Ascending aorta (tissue), 2 donors: Measurements from ENCODE around the gene PPIP5K2. TPM values are rescaled to one million over a fixed set of nuclear protein-coding genes. Genes with fewer than 3 reads are reported as not detected.

Experiments
- DNase-seq, 2 donors: peaks; one replicate each; pipeline ENCODE4 v3.0.0-alpha.2; 2019; ENCODE audit warnings: low spot score in 2 of 2
- H3K27ac ChIP-seq, 2 donors: fragments of 200-600 bp; sonication (generic); one replicate each; pipeline ENCODE4 v1.5.1; 2016 to 2017; ENCODE audit warnings: mild to moderate bottlenecking in 1 of 2
- H3K27me3 ChIP-seq: fragments of 200-600 bp; sonication (generic); one replicate; pipeline ENCODE4 v1.5.1; 2017
- H3K36me3 ChIP-seq, 2 donors: fragments of 200-600 bp; sonication (generic); one replicate each; pipeline ENCODE4 v1.5.1; 2016
- H3K4me1 ChIP-seq, 2 donors: fragments of 200-600 bp; sonication (generic); one replicate each; pipeline ENCODE4 v1.5.1; 2016 to 2017; ENCODE audit warnings: mild to moderate bottlenecking in 1 of 2
- H3K4me3 ChIP-seq, 2 donors: fragments of 200-600 bp; sonication (generic); one replicate each; pipeline ENCODE4 v1.5.1; 2016 to 2017; ENCODE audit warnings: mild to moderate bottlenecking in 1 of 2
- H3K9me3 ChIP-seq, 2 donors: fragments of 200-600 bp; sonication (generic); one replicate each; pipeline ENCODE4 v1.5.1; 2016
- CTCF ChIP-seq, 3 experiments: fragments of 200-600 bp in 2 of 3; fragments of 450-650 bp in 1 of 3; sonication (generic) in 2 of 3; IDR thresholded peaks; one replicate each; pipeline ENCODE4 v1.5.1; 2016 to 2019; ENCODE audit warnings: antibody characterized with exemption in 3 of 3, mild to moderate bottlenecking in 1 of 3, moderate library complexity in 1 of 3
- intact Hi-C: fragments of 100-400 bp; cut with DNase I; formaldehyde crosslinking; loops from one replicate; pipeline ENCODE4 v1.15.1; 2023
- total RNA-seq: library from RNA; depleted of rRNA; stranded (reverse); fragments of >200 nt; gene quantifications from one replicate; pipeline ENCODE4 v1.1.0, GENCODE V29; 2016

The PPIP5K2 gene
- total RNA-seq, 1 donor from 2014 or later: 33.2 TPM

GRCh38 chr5:103122242-103122641 is 2.1 kb downstream of the PPIP5K2 start:
- Histone ChIP-seq H3K9me3 (no peaks in the 10 kb centered on the region), H3K4me3 (peak overlapping the region; percentile 4 to 84), H3K27me3 (no peaks in the 10 kb centered on the region), H3K4me1 (peaks cover 0 to 17% of the 10 kb centered on the region in 2 donors), H3K27ac (no peak overlapping the region), H3K36me3 (no peaks in the 10 kb centered on the region)
- intact Hi-C loops: no loop called here
- no peak for DNase-seq
- TF ChIP-seq CTCF (IDR thresholded peaks at IDR 0.05): no peak

- Histone ChIP-seq H3K4me1 (peaks cover 0 to 10% of the 10 kb centered on the region in 2 donors), H3K36me3 (no peaks in the 10 kb centered on the region), H3K4me3 (no peak overlapping the region), H3K9me3 (no peaks in the 10 kb centered on the region), H3K27me3 (no peaks in the 10 kb centered on the region), H3K27ac (no peak overlapping the region)
- TF ChIP-seq CTCF (IDR thresholded peaks at IDR 0.05): no peak
- intact Hi-C loops: no loop called here
- DNase-seq: no peak
Observed at GRCh38 chr5:103126557-103126956, 6.5 kb downstream of the PPIP5K2 start.

- no peak overlapping the region for H3K27ac ChIP-seq
- no peak overlapping the region for H3K4me3 ChIP-seq
- TF ChIP-seq CTCF (IDR thresholded peaks at IDR 0.05): no peak
- DNase-seq: no peak
- no peaks in the 10 kb centered on the region for H3K36me3 ChIP-seq
- intact Hi-C loops: no loop called here
- H3K9me3 ChIP-seq: no peaks in the 10 kb centered on the region
- H3K27me3 ChIP-seq: no peaks in the 10 kb centered on the region
- peaks cover 0 to 5% of the 10 kb centered on the region in 2 donors for H3K4me1 ChIP-seq
Observed at GRCh38 chr5:103127292-103127817, 7.3 kb downstream of the PPIP5K2 start.

GRCh38 chr5:103128202-103128601 is 8.1 kb downstream of the PPIP5K2 start:
- Histone ChIP-seq H3K4me3 (no peak overlapping the region), H3K4me1 (no peaks in the 10 kb centered on the region), H3K9me3 (no peaks in the 10 kb centered on the region), H3K27ac (no peak overlapping the region), H3K27me3 (no peaks in the 10 kb centered on the region), H3K36me3 (no peaks in the 10 kb centered on the region)
- intact Hi-C loops: no loop called here
- TF ChIP-seq CTCF (IDR thresholded peaks at IDR 0.05): no peak
- no peak for DNase-seq

GRCh38 chr5:103132684-103133083 is 12.6 kb downstream of the PPIP5K2 start:
- DNase-seq: no peak
- TF ChIP-seq CTCF (IDR thresholded peaks at IDR 0.05): no peak
- Histone ChIP-seq H3K4me3 (peak overlapping the region in 1 of 2 donors; percentile 24), H3K36me3 (no peaks in the 10 kb centered on the region), H3K27ac (peak overlapping the region; percentile 8 to 52), H3K4me1 (no peaks in the 10 kb centered on the region), H3K27me3 (no peaks in the 10 kb centered on the region), H3K9me3 (no peaks in the 10 kb centered on the region)
- intact Hi-C loops: no loop called here

- peak overlapping the region; percentile 8 to 52 for H3K27ac ChIP-seq
- no peaks in the 10 kb centered on the region for H3K4me1 ChIP-seq
- no peak for DNase-seq
- no peak for TF ChIP-seq CTCF (IDR thresholded peaks at IDR 0.05)
- intact Hi-C loops: no loop called here
- H3K36me3 ChIP-seq: peaks cover 0 to under 1% of the 10 kb centered on the region in 2 donors
- no peaks in the 10 kb centered on the region for H3K27me3 ChIP-seq
- H3K9me3 ChIP-seq: no peaks in the 10 kb centered on the region
- peak overlapping the region in 1 of 2 donors; percentile 24 for H3K4me3 ChIP-seq
Observed at GRCh38 chr5:103133231-103133630, 13.1 kb downstream of the PPIP5K2 start.
